Endothelial cell of umbilical vein (primary cell): ENCODE results near the gene MRPS21. TPM values are rescaled to one million over a fixed set of nuclear protein-coding genes. Genes with fewer than 3 reads are reported as not detected.

Experiments used
- BruUV-seq: library from RNA; stranded (reverse); fragments of 400-500 nt; replicated peaks from 2 replicates; lab custom pipeline; 2021; lab: Mats Ljungman, UMichigan
- CTCF ChIA-PET: fragments of 300-600, 350-600 bp; sonication (Branson Sonifier 250); formaldehyde crosslinking; loops from one replicate; lab custom pipeline; 2021; ENCODE audit warnings: antibody characterized with exemption, inconsistent platforms; lab: Charles Lee
- POLR2A ChIA-PET: fragments of 300-600, 350-600 bp; sonication (Branson Sonifier 250); formaldehyde crosslinking; loops from one replicate; lab custom pipeline; 2021; ENCODE audit warnings: antibody characterized with exemption, inconsistent platforms; lab: Charles Lee
- DNase-seq: peaks from one replicate; pipeline ENCODE4 v3.0.0-alpha.2; 2011; ENCODE audit warnings: low read depth, low spot score
- FAIRE-seq: peaks from 2 replicates; lab custom pipeline; 2011; peaks lifted over from hg19 to GRCh38; lab: Jason Lieb, UNC
- H2AFZ ChIP-seq: 2 replicates; pipeline ENCODE4 v1.6.0; 2012; ENCODE audit warnings: low read depth, low read length, control low read depth, inconsistent platforms
- H3K27ac ChIP-seq: 2 replicates; pipeline ENCODE4 v1.5.1; 2011; ENCODE audit warnings: low read depth, mild to moderate bottlenecking, control low read depth, low read length, moderate library complexity; ENCODE audit not compliant: insufficient read depth
- H3K27me3 ChIP-seq, 2 experiments: 2 replicates each; pipeline versions ENCODE4 v1.6.0 to v1.6.1; 2011; ENCODE audit warnings: low read length in 2 of 2, mixed read lengths in 1 of 2; ENCODE audit not compliant: control insufficient read depth in 2 of 2, insufficient read depth in 2 of 2
- H3K36me3 ChIP-seq, 2 experiments: 2 replicates in 1 of 2; 3 replicates in 1 of 2; pipeline ENCODE4 v1.5.1; 2011; ENCODE audit warnings: low read length in 2 of 2, mild to moderate bottlenecking in 1 of 2, moderate library complexity in 1 of 2; ENCODE audit not compliant: control insufficient read depth in 2 of 2, insufficient read depth in 2 of 2; ENCODE audit errors: extremely low read depth in 1 of 2
- H3K4me1 ChIP-seq: 3 replicates; pipeline ENCODE4 v1.5.1; 2011; ENCODE audit warnings: mild to moderate bottlenecking, low read length; ENCODE audit not compliant: control insufficient read depth, insufficient read depth; ENCODE audit errors: extremely low read depth
- H3K4me2 ChIP-seq: 2 replicates; pipeline ENCODE4 v1.6.1; 2011; ENCODE audit warnings: low read length, control low read depth, mixed read lengths; ENCODE audit not compliant: insufficient read depth
- H3K4me3 ChIP-seq, 3 experiments: fragments of 200-600 bp in 1 of 3; sonication (generic), shearing (Covaris generic) in 1 of 3; replicated peaks in 1 of 3; 2 replicates each; pipeline ENCODE4 v1.5.1; 2011 to 2016; ENCODE audit warnings: control low read depth in 3 of 3, low read length in 3 of 3, mild to moderate bottlenecking in 2 of 3, inconsistent platforms in 1 of 3, low read depth in 1 of 3, moderate library complexity in 1 of 3; ENCODE audit not compliant: insufficient read depth in 1 of 3
- H3K79me2 ChIP-seq: 2 replicates; pipeline ENCODE4 v1.6.0; 2012; ENCODE audit warnings: low read length, inconsistent platforms; ENCODE audit not compliant: control insufficient read depth, insufficient read depth
- H3K9ac ChIP-seq: replicated peaks from 2 replicates; pipeline ENCODE3; 2011; ENCODE audit warnings: low read length, control low read depth; ENCODE audit not compliant: insufficient read depth; ENCODE audit errors: extremely low read depth
- H3K9me1 ChIP-seq: replicated peaks from 3 replicates; pipeline ENCODE4 v1.6.0; 2011; ENCODE audit warnings: mild to moderate bottlenecking, low read length; ENCODE audit not compliant: control insufficient read depth, insufficient read depth; ENCODE audit errors: extremely low read depth
- H3K9me3 ChIP-seq: replicated peaks from 2 replicates; pipeline ENCODE4 v1.5.1; 2012; ENCODE audit warnings: low read length, inconsistent platforms; ENCODE audit not compliant: control insufficient read depth, insufficient read depth
- H4K20me1 ChIP-seq: replicated peaks from 2 replicates; pipeline ENCODE3; 2011; ENCODE audit warnings: mild to moderate bottlenecking, low read length; ENCODE audit not compliant: control insufficient read depth, insufficient read depth; ENCODE audit errors: extremely low read depth
- FOS ChIP-seq: IDR thresholded peaks from 2 replicates; pipeline ENCODE4 v1.6.1; 2011; ENCODE audit warnings: mild to moderate bottlenecking, low read length, moderate library complexity, borderline replicate concordance; ENCODE audit not compliant: insufficient read depth
- GATA2 ChIP-seq: IDR thresholded peaks from 2 replicates; pipeline ENCODE4 v1.7.0; 2011; ENCODE audit warnings: low read depth, mild to moderate bottlenecking, moderate library complexity, mixed read lengths, low read length; ENCODE audit not compliant: insufficient read length, insufficient read depth
- MYC ChIP-seq: IDR thresholded peaks from one replicate; pipeline ENCODE4 v1.6.1; 2011; ENCODE audit warnings: mild to moderate bottlenecking, low read depth, low read length
- POLR2A ChIP-seq: IDR thresholded peaks from 2 replicates; pipeline ENCODE4 v1.6.1; 2012; ENCODE audit warnings: low read depth, mild to moderate bottlenecking, control low read depth, low read length
- POLR2AphosphoS5 ChIP-seq: IDR thresholded peaks from 2 replicates; pipeline ENCODE4 v1.6.1; 2012; ENCODE audit warnings: low read depth, mild to moderate bottlenecking, control low read depth, low read length, moderate library complexity; ENCODE audit not compliant: insufficient read depth
- dilution Hi-C: fragments of 300-500 bp; cut with MboI; formaldehyde crosslinking; loops from one replicate; pipeline ENCODE4 v1.15.0; 2019; ENCODE audit warnings: low sequenced_read_pairs; ENCODE audit not compliant: extremely low pct_ligation_motif_present
- intact Hi-C: fragments of 100-400 bp; cut with micrococcal nuclease; formaldehyde crosslinking; loops from one replicate; pipeline ENCODE4 v1.10.0; 2022
- polyA plus RNA-seq, 4 experiments: library from polyadenylated mRNA; depleted of rRNA in 3 of 4; stranded (reverse) in 3 of 4; unstranded in 1 of 4; fragments of >200 nt; gene quantifications; 2 replicates each; pipeline versions ENCODE4 v1.2.1 to v1.2.3, GENCODE V29; 2011 to 2012; ENCODE audit warnings: missing spikeins in 1 of 4
- total RNA-seq: library from RNA; stranded (reverse); gene quantifications from 2 replicates; pipeline ENCODE4 v1.2.3, GENCODE V29; 2021
- TF ChIP-seq, protein P1 (sequence below): IDR thresholded peaks from 2 replicates; pipeline ENCODE4 v1.6.1; 2011; ENCODE audit not compliant: insufficient read depth, insufficient read length
- TF ChIP-seq, protein P2 (sequence below), 2 donors: IDR thresholded peaks; 1 replicate in 1 of 2; 2 replicates in 1 of 2; pipeline ENCODE4 v1.5.1; 2011; ENCODE audit warnings: low read length in 2 of 2, mild to moderate bottlenecking in 2 of 2, moderate library complexity in 2 of 2, control low read depth in 1 of 2, inconsistent platforms in 1 of 2, low read depth in 1 of 2; ENCODE audit not compliant: insufficient read depth in 1 of 2; ENCODE audit errors: extremely low read depth in 1 of 2

MRPS21 gene
- total and polyA plus RNA-seq, 2 donors (not counting 3 experiments of a cell fraction or from before 2014, with no cell fraction given), result 63.1 to 76.7 TPM

DNA sequence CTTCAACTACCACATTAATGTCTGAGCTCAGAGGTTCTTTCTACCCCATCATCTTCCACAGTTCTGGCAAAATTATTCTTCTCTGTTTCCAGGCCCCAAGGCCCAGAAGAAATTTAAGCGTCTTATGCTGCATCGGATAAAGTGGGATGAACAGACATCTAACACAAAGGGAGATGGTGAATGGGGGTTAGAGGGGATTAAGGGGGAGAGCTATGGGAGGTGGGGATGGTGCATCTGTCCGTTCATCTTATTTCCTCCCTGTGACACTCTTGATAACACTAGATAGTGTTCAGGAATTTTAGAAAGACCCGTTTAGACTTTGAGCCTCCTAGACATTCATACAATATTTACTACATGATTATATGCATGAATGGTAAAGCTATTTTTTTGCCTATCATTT lies 52.7 kb downstream of the MRPS21 start:
- Histone ChIP-seq H3K36me3 (peaks cover 20 to 32% of the 10 kb centered on the region in 2 experiments), H3K9me1 (no peaks in the 10 kb centered on the region), H4K20me1 (no peaks in the 10 kb centered on the region), H2AFZ (no peak overlapping the region), H3K9me3 (no peaks in the 10 kb centered on the region), H3K79me2 (no peaks in the 10 kb centered on the region), H3K4me1 (no peaks in the 10 kb centered on the region), H3K4me3 (no peak overlapping the region), H3K4me2 (no peak overlapping the region), H3K27me3 (no peaks in the 10 kb centered on the region), H3K27ac (no peak overlapping the region), H3K9ac (no peak overlapping the region)
- FAIRE-seq (no peak), DNase-seq (no peak)
- intact Hi-C loops, result no loop called here
- TF ChIP-seq, protein P1, sequence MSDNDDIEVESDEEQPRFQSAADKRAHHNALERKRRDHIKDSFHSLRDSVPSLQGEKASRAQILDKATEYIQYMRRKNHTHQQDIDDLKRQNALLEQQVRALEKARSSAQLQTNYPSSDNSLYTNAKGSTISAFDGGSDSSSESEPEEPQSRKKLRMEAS, result no peak
- no peak for TF ChIP-seq POLR2AphosphoS5
- TF ChIP-seq, protein P2, sequence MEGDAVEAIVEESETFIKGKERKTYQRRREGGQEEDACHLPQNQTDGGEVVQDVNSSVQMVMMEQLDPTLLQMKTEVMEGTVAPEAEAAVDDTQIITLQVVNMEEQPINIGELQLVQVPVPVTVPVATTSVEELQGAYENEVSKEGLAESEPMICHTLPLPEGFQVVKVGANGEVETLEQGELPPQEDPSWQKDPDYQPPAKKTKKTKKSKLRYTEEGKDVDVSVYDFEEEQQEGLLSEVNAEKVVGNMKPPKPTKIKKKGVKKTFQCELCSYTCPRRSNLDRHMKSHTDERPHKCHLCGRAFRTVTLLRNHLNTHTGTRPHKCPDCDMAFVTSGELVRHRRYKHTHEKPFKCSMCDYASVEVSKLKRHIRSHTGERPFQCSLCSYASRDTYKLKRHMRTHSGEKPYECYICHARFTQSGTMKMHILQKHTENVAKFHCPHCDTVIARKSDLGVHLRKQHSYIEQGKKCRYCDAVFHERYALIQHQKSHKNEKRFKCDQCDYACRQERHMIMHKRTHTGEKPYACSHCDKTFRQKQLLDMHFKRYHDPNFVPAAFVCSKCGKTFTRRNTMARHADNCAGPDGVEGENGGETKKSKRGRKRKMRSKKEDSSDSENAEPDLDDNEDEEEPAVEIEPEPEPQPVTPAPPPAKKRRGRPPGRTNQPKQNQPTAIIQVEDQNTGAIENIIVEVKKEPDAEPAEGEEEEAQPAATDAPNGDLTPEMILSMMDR (IDR thresholded peaks at IDR 0.05; ENCODE audit: extremely low read depth in 1 of 2, insufficient read depth in 1 of 2, low read depth in 1 of 2, low read length in 2 of 2), result no peak
- no peak for TF ChIP-seq FOS
- TF ChIP-seq GATA2, result no peak
- dilution Hi-C loops, result no loop called here
- no TSS peak for BruUV-seq
- ChIA-PET POLR2A (no interaction called here), CTCF (interaction anchor here (1.6 to 2.5 kb wide), 2 partner anchors 9 to 90 kb away, joined by 4 to 12 read pairs; no protein-coding TSS in a partner anchor)

- Histone ChIP-seq H3K27ac (no peak overlapping the region), H3K4me1 (no peaks in the 10 kb centered on the region), H3K9me1 (no peaks in the 10 kb centered on the region), H3K27me3 (no peaks in the 10 kb centered on the region), H3K36me3 (peaks cover 5 to 13% of the 10 kb centered on the region in 2 experiments), H3K4me3 (no peak overlapping the region), H3K4me2 (no peak overlapping the region), H3K9ac (no peak overlapping the region), H3K79me2 (no peaks in the 10 kb centered on the region), H3K9me3 (no peaks in the 10 kb centered on the region), H2AFZ (no peak overlapping the region), H4K20me1 (no peaks in the 10 kb centered on the region)
- intact Hi-C loops, result no loop called here
- dilution Hi-C loops, result no loop called here
- CTCF ChIA-PET, result no interaction called here
- POLR2A ChIA-PET, result no interaction called here
- peak; percentile 46 for FAIRE-seq
- TF ChIP-seq POLR2A (no peak), MYC (no peak)
- DNase-seq, result no peak
- no TSS peak for BruUV-seq
These were observed 59.2 kb downstream of the MRPS21 start for GRCh38 chr1:150352866-150353265.

Other genes with a start within 250 kb of the MRPS21 start
- gene VPS45, start 226.1 kb upstream of the MRPS21 start, total RNA-seq, result 40.4 and 43.7 TPM in 2 replicates
- gene VPS45, start 226.1 kb upstream of the MRPS21 start, polyA plus RNA-seq, result 24.8 and 25.6 TPM in 2 replicates
- gene PLEKHO1, start 143.9 kb upstream of the MRPS21 start, total RNA-seq, result 101 and 121 TPM in 2 replicates
- gene PLEKHO1, start 143.9 kb upstream of the MRPS21 start, polyA plus RNA-seq, result 59.8 and 71.9 TPM in 2 replicates
- gene ANP32E, start 57.7 kb upstream of the MRPS21 start, total RNA-seq, result 53.4 and 57.9 TPM in 2 replicates
- gene ANP32E, start 57.7 kb upstream of the MRPS21 start, polyA plus RNA-seq, result 3.9 and 6.8 TPM in 2 replicates
- not detected in 2 replicates for gene CA14, start 36.1 kb upstream of the MRPS21 start, total RNA-seq
- gene CA14, start 36.1 kb upstream of the MRPS21 start, polyA plus RNA-seq, result not detected in 2 replicates
- gene APH1A, start 24.8 kb upstream of the MRPS21 start, total RNA-seq, result 157 and 165 TPM in 2 replicates
- 325 and 344 TPM in 2 replicates for gene APH1A, start 24.8 kb upstream of the MRPS21 start, polyA plus RNA-seq
- gene C1orf54, start 21.1 kb upstream of the MRPS21 start, total RNA-seq, result 30.4 and 35.5 TPM in 2 replicates
- 52.6 and 66.9 TPM in 2 replicates for gene C1orf54, start 21.1 kb upstream of the MRPS21 start, polyA plus RNA-seq
- 1.0 and 2.4 TPM in 2 replicates for gene CIART, start 11.3 kb upstream of the MRPS21 start, total RNA-seq
- 4.2 and 4.3 TPM in 2 replicates for gene CIART, start 11.3 kb upstream of the MRPS21 start, polyA plus RNA-seq
- gene PRPF3, start 27.7 kb downstream of the MRPS21 start, total RNA-seq, result 66.8 and 79.3 TPM in 2 replicates
- 23.5 and 25.5 TPM in 2 replicates for gene PRPF3, start 27.7 kb downstream of the MRPS21 start, polyA plus RNA-seq
- 23.9 and 24.5 TPM in 2 replicates for gene RPRD2, start 70.3 kb downstream of the MRPS21 start, total RNA-seq
- gene RPRD2, start 70.3 kb downstream of the MRPS21 start, polyA plus RNA-seq, result 11.8 and 12.9 TPM in 2 replicates
- 20.6 and 21.5 TPM in 2 replicates for gene TARS2, start 193.6 kb downstream of the MRPS21 start, total RNA-seq
- 17.9 and 22.0 TPM in 2 replicates for gene TARS2, start 193.6 kb downstream of the MRPS21 start, polyA plus RNA-seq
- 7.2 and 7.3 TPM in 2 replicates for gene ECM1, start 214.2 kb downstream of the MRPS21 start, total RNA-seq
- 16.6 and 20.5 TPM in 2 replicates for gene ECM1, start 214.2 kb downstream of the MRPS21 start, polyA plus RNA-seq
- gene FALEC, start 221.9 kb downstream of the MRPS21 start, total RNA-seq, result not detected in 2 replicates
- gene FALEC, start 221.9 kb downstream of the MRPS21 start, polyA plus RNA-seq, result not detected in 2 replicates